GM12873 (cell line): Measurements from ENCODE around the gene GPR63.

ENCODE experiments used
- TF ChIP-seq, protein P1 (sequence below): IDR thresholded peaks from 2 replicates; pipeline ENCODE4 v1.5.1; 2012; ENCODE audit warnings: low read depth, mild to moderate bottlenecking, moderate library complexity, low read length, control low read depth; ENCODE audit not compliant: insufficient read depth; ENCODE audit errors: missing control alignments

The GPR63 gene

DNA sequence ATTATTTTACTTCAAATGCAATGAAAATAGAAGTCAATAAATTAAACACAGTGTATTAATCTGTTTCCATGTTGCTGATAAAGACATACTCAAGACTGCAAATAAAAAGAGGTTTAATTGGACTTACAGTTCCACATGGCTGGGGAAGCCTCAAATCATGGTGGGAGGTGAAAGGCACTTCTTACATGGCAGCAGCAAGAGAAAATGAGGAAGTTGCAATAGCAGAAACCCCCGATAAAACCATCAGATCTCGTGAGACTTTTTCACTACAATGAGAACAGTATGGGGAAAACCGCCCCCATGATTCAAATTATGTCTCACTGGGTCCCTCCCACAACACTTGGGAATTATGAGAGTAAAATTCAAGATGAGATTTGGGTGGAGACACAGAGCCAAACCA is 82.2 kb downstream of the GPR63 start:
- TF ChIP-seq, protein P1, sequence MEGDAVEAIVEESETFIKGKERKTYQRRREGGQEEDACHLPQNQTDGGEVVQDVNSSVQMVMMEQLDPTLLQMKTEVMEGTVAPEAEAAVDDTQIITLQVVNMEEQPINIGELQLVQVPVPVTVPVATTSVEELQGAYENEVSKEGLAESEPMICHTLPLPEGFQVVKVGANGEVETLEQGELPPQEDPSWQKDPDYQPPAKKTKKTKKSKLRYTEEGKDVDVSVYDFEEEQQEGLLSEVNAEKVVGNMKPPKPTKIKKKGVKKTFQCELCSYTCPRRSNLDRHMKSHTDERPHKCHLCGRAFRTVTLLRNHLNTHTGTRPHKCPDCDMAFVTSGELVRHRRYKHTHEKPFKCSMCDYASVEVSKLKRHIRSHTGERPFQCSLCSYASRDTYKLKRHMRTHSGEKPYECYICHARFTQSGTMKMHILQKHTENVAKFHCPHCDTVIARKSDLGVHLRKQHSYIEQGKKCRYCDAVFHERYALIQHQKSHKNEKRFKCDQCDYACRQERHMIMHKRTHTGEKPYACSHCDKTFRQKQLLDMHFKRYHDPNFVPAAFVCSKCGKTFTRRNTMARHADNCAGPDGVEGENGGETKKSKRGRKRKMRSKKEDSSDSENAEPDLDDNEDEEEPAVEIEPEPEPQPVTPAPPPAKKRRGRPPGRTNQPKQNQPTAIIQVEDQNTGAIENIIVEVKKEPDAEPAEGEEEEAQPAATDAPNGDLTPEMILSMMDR: no peak

DNA sequence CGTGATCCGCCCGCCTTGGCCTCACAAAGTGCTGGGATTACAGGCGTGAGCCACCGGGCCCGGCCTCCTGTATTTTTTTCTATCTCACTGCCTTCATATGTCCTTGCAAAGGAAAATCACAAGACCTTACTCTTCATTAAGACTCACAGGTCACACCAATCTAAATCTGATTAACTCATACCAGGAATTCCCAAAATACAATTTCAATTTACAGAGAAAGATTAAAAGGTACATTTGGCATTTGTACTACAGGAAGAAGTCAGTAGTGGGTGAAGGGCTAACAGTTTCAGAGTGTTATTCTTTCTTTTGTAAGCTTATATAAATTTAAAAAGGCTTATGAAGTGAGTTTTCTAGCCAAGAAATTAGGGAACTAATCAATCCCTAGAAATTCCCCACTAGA is 87.4 kb downstream of the GPR63 start:
- TF ChIP-seq, protein P1: no peak
